IgD-negative memory B cell (primary cell): Measurements from ENCODE around the gene PRKX. TPM values are rescaled to one million over a fixed set of nuclear protein-coding genes. Genes with fewer than 3 reads are reported as not detected.
A peak's percentile ranks its signal among the peaks of the same experiment; 100 is the strongest.
"Not testable (repeated sequence)": the region's sequence is repeated elsewhere in the genome, so short reads cannot be mapped to it uniquely, and the experiment has no call there.

Experiments used
- H3K27ac Mint-ChIP-seq, 3 donors: one replicate each; pipeline ENCODE4 v1.8.0; 2020 to 2022; ENCODE audit warnings: mild to moderate bottlenecking in 3 of 3, mixed read lengths in 3 of 3, moderate library complexity in 1 of 3
- H3K27me3 Mint-ChIP-seq: one replicate; pipeline ENCODE4 v1.8.0; 2021; ENCODE audit warnings: mixed read lengths
- H3K36me3 Mint-ChIP-seq: one replicate; pipeline ENCODE4 v1.8.0; 2020; ENCODE audit warnings: mild to moderate bottlenecking, mixed read lengths
- H3K4me1 Mint-ChIP-seq, 3 donors: one replicate each; pipeline ENCODE4 v1.8.0; 2020 to 2022; ENCODE audit warnings: mixed read lengths in 3 of 3, mild to moderate bottlenecking in 1 of 3
- H3K4me3 Mint-ChIP-seq, 4 donors: one replicate each; pipeline ENCODE4 v1.8.0; 2020 to 2022; ENCODE audit warnings: mild to moderate bottlenecking in 4 of 4, mixed read lengths in 4 of 4, moderate library complexity in 3 of 4
- H3K9me3 Mint-ChIP-seq, 3 donors: one replicate each; pipeline ENCODE4 v1.8.0; 2020 to 2021; ENCODE audit warnings: mixed read lengths in 3 of 3, mild to moderate bottlenecking in 1 of 3
- polyA plus RNA-seq: library from polyadenylated mRNA; unstranded; fragments of 300-500 nt; fragmentation: Illumina TruSeq; gene quantifications from one replicate; pipeline ENCODE4 v1.2.3, GENCODE V29; 2021

PRKX gene
- polyA plus RNA-seq, 1 donor from 2014 or later, result 73.9 TPM

GRCh38 chrX:3715921-3716320 lies 2.5 kb upstream of the PRKX start:
- peaks cover 11 to 12% (median 12%) of the 10 kb centered on the region in 3 donors for H3K4me1 Mint-ChIP-seq
- no peaks in the 10 kb centered on the region for H3K36me3 Mint-ChIP-seq
- no peaks in the 10 kb centered on the region for H3K9me3 Mint-ChIP-seq
- H3K27ac Mint-ChIP-seq, result peak overlapping the region in 1 of 3 donors; percentile 3
- H3K4me3 Mint-ChIP-seq, result peak overlapping the region in 2 of 4 donors; percentile 20 to 80
- H3K27me3 Mint-ChIP-seq, result no peaks in the 10 kb centered on the region

GRCh38 chrX:3714706-3715479 lies 1.4 kb upstream of the PRKX start:
- H3K9me3 Mint-ChIP-seq, H3K36me3 Mint-ChIP-seq, H3K27me3 Mint-ChIP-seq: not testable (repeated sequence)
- peaks cover 14 to 17% (median 15%) of the 10 kb centered on the region in 3 donors for H3K4me1 Mint-ChIP-seq
- H3K4me3 Mint-ChIP-seq, result peak overlapping the region in 2 of 4 donors; percentile 28 to 98
- peak overlapping the region in 2 of 3 donors; percentile 73 to 91 for H3K27ac Mint-ChIP-seq

- peak overlapping the region; percentile 87 to 98 (median 95) for H3K4me3 Mint-ChIP-seq
- H3K9me3 Mint-ChIP-seq, result no peaks in the 10 kb centered on the region
- H3K36me3 Mint-ChIP-seq, result no peaks in the 10 kb centered on the region
- peak overlapping the region; percentile 73 to 91 (median 85) for H3K27ac Mint-ChIP-seq
- peaks cover 14 to 20% (median 15%) of the 10 kb centered on the region in 3 donors for H3K4me1 Mint-ChIP-seq
- H3K27me3 Mint-ChIP-seq, result no peaks in the 10 kb centered on the region
Observed at GRCh38 chrX:3713937-3714434, 537 bp upstream of the PRKX start.

GRCh38 chrX:3712870-3713224 lies 602 bp downstream of the PRKX start:
- H3K9me3 Mint-ChIP-seq, result no peaks in the 10 kb centered on the region
- peaks cover 16 to 22% (median 18%) of the 10 kb centered on the region in 3 donors for H3K4me1 Mint-ChIP-seq
- no peaks in the 10 kb centered on the region for H3K27me3 Mint-ChIP-seq
- H3K27ac Mint-ChIP-seq, result no peak overlapping the region
- peaks cover 1% of the 10 kb centered on the region for H3K36me3 Mint-ChIP-seq
- H3K4me3 Mint-ChIP-seq, result peak overlapping the region; percentile 88 to 96 (median 92)

GRCh38 chrX:3712051-3712869 lies 1.2 kb downstream of the PRKX start:
- Mint-ChIP-seq H3K4me3 (peak overlapping the region; percentile 88 to 96 (median 92)), H3K9me3 (no peaks in the 10 kb centered on the region), H3K4me1 (peaks cover 16 to 22% (median 18%) of the 10 kb centered on the region in 3 donors), H3K27me3 (no peaks in the 10 kb centered on the region), H3K27ac (peak overlapping the region; percentile 87 to 95 (median 93)), H3K36me3 (peaks cover 1% of the 10 kb centered on the region)

- Mint-ChIP-seq H3K4me1 (peaks cover 15 to 27% (median 18%) of the 10 kb centered on the region in 3 donors), H3K36me3 (peaks cover 1% of the 10 kb centered on the region), H3K27ac (peak overlapping the region; percentile 87 to 95 (median 92)), H3K9me3 (no peaks in the 10 kb centered on the region), H3K4me3 (peak overlapping the region; percentile 88 to 96 (median 92)), H3K27me3 (no peaks in the 10 kb centered on the region)
Observed at GRCh38 chrX:3711331-3711917, 2.0 kb downstream of the PRKX start.

- not testable (repeated sequence) for H3K36me3 Mint-ChIP-seq, H3K9me3 Mint-ChIP-seq, H3K27me3 Mint-ChIP-seq, H3K4me3 Mint-ChIP-seq
- Mint-ChIP-seq H3K4me1 (peaks cover 17 to 41% (median 18%) of the 10 kb centered on the region in 3 donors), H3K27ac (peak overlapping the region in 1 of 3 donors; percentile 62)
Observed at GRCh38 chrX:3707673-3708274, 5.7 kb downstream of the PRKX start.

GRCh38 chrX:3706481-3706880 lies 7.0 kb downstream of the PRKX start:
- Mint-ChIP-seq H3K4me3 (no peak overlapping the region), H3K27ac (no peak overlapping the region), H3K36me3 (peaks cover 1% of the 10 kb centered on the region), H3K9me3 (no peaks in the 10 kb centered on the region), H3K4me1 (peaks cover 17 to 44% (median 18%) of the 10 kb centered on the region in 3 donors), H3K27me3 (no peaks in the 10 kb centered on the region)

GRCh38 chrX:3703251-3703650 lies 10.2 kb downstream of the PRKX start:
- H3K36me3 Mint-ChIP-seq, H3K27me3 Mint-ChIP-seq, H3K9me3 Mint-ChIP-seq: not testable (repeated sequence)
- Mint-ChIP-seq H3K4me1 (peaks cover 23 to 51% (median 29%) of the 10 kb centered on the region in 3 donors), H3K4me3 (peak overlapping the region in 1 of 4 donors; percentile 23), H3K27ac (peak overlapping the region in 1 of 3 donors; percentile 66)

GRCh38 chrX:3702095-3702494 lies 11.4 kb downstream of the PRKX start:
- Mint-ChIP-seq H3K4me3 (peak overlapping the region in 2 of 4 donors; percentile 25 to 65), H3K27ac (peak overlapping the region in 1 of 3 donors; percentile 12), H3K4me1 (peaks cover 30 to 56% (median 34%) of the 10 kb centered on the region in 3 donors)
- H3K36me3 Mint-ChIP-seq, H3K9me3 Mint-ChIP-seq, H3K27me3 Mint-ChIP-seq: not testable (repeated sequence)

- H3K27me3 Mint-ChIP-seq, H3K36me3 Mint-ChIP-seq, H3K9me3 Mint-ChIP-seq: not testable (repeated sequence)
- H3K27ac Mint-ChIP-seq, result peak overlapping the region in 2 of 3 donors; percentile 59 to 95
- H3K4me3 Mint-ChIP-seq, result peak overlapping the region in 3 of 4 donors; percentile 65 to 95 (median 92)
- H3K4me1 Mint-ChIP-seq, result peaks cover 32 to 54% (median 34%) of the 10 kb centered on the region in 3 donors
Observed at GRCh38 chrX:3701445-3701928, 12.0 kb downstream of the PRKX start.

- peaks cover 42 to 59% (median 47%) of the 10 kb centered on the region in 3 donors for H3K4me1 Mint-ChIP-seq
- peak overlapping the region; percentile 93 to 99 (median 95) for H3K27ac Mint-ChIP-seq
- H3K27me3 Mint-ChIP-seq, result no peaks in the 10 kb centered on the region
- H3K4me3 Mint-ChIP-seq, result peak overlapping the region; percentile 92 to 96 (median 94)
- H3K9me3 Mint-ChIP-seq, result no peaks in the 10 kb centered on the region
- peaks cover 10% of the 10 kb centered on the region for H3K36me3 Mint-ChIP-seq
Observed at GRCh38 chrX:3699821-3700381, 13.5 kb downstream of the PRKX start.

GRCh38 chrX:3697701-3698279 lies 15.7 kb downstream of the PRKX start:
- Mint-ChIP-seq H3K4me1 (peaks cover 50 to 62% (median 50%) of the 10 kb centered on the region in 3 donors), H3K36me3 (peaks cover 12% of the 10 kb centered on the region), H3K27me3 (no peaks in the 10 kb centered on the region), H3K4me3 (peak overlapping the region in 2 of 4 donors; percentile 72 to 83), H3K27ac (peak overlapping the region; percentile 46 to 88 (median 76)), H3K9me3 (no peaks in the 10 kb centered on the region)
